Mucosa of stomach (tissue), 1 donor: ENCODE measurements around the gene ZNF215.
"Not testable (repeated sequence)": the region's sequence is repeated elsewhere in the genome, so short reads cannot be mapped to it uniquely, and the experiment has no call there.

Source experiments
- H3K27me3 ChIP-seq: one replicate; pipeline ENCODE4 v1.7.0; 2013; ENCODE audit warnings: mild to moderate bottlenecking, low read length; ENCODE audit not compliant: control insufficient read depth, insufficient read depth
- H3K36me3 ChIP-seq: one replicate; pipeline ENCODE4 v1.7.0; 2013; ENCODE audit warnings: low read length; ENCODE audit not compliant: control insufficient read depth, insufficient read depth
- H3K4me1 ChIP-seq: one replicate; pipeline ENCODE4 v1.7.0; 2013; ENCODE audit warnings: mild to moderate bottlenecking, low read length; ENCODE audit not compliant: control insufficient read depth, insufficient read depth
- H3K4me3 ChIP-seq: one replicate; pipeline ENCODE4 v1.7.0; 2013; ENCODE audit warnings: low read length
- H3K9ac ChIP-seq: one replicate; pipeline ENCODE4 v1.7.0; 2013; ENCODE audit warnings: mild to moderate bottlenecking, low read length, moderate library complexity
- H3K9me3 ChIP-seq: one replicate; pipeline ENCODE4 v1.7.0; 2013; ENCODE audit warnings: mild to moderate bottlenecking, low read length, moderate library complexity; ENCODE audit not compliant: control insufficient read depth
- donor health status: Pancreatic carcinoma.

Gene ZNF215

DNA sequence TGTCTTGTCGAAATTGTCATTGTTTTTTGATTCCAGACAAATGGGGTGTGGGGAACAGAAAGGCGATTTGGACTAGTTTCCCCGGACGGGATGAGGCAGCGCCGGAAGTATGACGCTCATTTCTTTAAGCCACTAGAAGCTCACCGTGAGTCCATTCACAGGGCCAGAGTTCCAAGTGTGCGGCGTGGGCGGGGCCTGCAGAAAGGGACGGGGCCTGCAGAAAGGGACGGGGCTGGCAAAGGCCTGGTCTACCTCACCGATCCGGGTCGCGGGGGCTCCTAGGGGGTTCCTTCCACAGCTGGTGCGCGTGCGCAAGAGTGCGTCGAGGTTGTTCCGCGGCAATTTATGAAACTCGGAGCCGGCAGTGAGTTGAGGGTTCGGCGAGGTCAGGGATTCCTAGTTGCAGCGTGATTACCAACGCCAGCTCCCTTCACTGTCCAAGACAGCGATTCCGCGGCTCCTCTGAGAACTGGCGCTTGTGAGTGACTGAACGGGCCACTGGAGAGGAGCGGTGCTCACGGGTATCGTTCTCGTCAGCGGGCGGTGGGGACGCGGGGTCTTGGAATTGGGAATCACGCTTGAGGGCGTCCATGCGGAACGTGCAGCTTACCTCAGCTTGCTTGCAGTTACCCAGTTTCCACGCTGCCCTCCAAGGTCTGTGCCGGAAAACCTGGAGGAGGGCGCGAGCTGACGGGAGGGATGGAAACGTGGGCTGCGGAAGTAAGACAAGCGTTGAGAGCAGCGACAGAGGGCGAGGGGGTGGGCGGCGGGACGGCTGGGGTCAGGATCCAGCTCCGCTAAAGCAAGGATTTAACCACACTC lies at the start of gene ZNF215:
TSS of gene ZNF215 (plus strand) at position 219 of the 822 bp plus-strand sequence. CDS start 5,847 bp downstream, outside the sequence.
- peak within 1 kb of the TSS; percentile 83 for H3K9ac ChIP-seq
- H3K4me3 ChIP-seq, result peak within 1 kb of the TSS; percentile 77
- no peaks in the 10 kb centered on the region for H3K27me3 ChIP-seq
- H3K9me3 ChIP-seq, result no peaks in the 10 kb centered on the region
- no peaks in the 10 kb centered on the region for H3K36me3 ChIP-seq
- H3K4me1 ChIP-seq, result peaks cover 5% of the 10 kb centered on the region

GRCh38 chr11:6876914-6877313 lies 49.3 kb upstream of the ZNF215 start:
- no peaks in the 10 kb centered on the region for H3K27me3 ChIP-seq
- H3K9me3 ChIP-seq, result no peaks in the 10 kb centered on the region
- no peak overlapping the region for H3K9ac ChIP-seq
- no peaks in the 10 kb centered on the region for H3K4me1 ChIP-seq
- H3K4me3 ChIP-seq, result no peak overlapping the region
- H3K36me3 ChIP-seq, result no peaks in the 10 kb centered on the region

DNA sequence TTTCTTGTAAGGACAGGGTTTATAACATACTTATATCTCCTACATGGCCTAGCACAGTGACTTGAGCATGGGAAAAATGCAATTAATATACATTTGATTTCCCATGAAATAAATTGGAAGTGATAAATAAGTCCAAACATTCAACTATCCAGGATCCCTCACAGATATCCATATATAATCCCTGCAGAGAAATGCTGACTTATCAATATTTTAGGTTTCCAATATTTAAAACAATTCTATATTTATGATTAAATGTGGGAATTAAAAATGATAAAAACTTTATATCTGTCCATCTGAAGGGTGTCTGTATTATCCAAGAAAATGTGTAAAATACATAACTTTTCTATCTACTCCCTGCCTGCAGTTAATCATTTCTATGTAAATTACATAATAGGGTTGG lies 43.5 kb upstream of the ZNF215 start:
- Histone ChIP-seq H3K4me3 (no peak overlapping the region), H3K27me3 (no peaks in the 10 kb centered on the region), H3K36me3 (no peaks in the 10 kb centered on the region), H3K9ac (no peak overlapping the region), H3K9me3 (no peaks in the 10 kb centered on the region), H3K4me1 (no peaks in the 10 kb centered on the region)

- H3K4me1 ChIP-seq, H3K9me3 ChIP-seq, H3K36me3 ChIP-seq, H3K9ac ChIP-seq, H3K27me3 ChIP-seq, H3K4me3 ChIP-seq: not testable (repeated sequence)
These were observed 38.5 kb upstream of the ZNF215 start for GRCh38 chr11:6887711-6888110.

DNA sequence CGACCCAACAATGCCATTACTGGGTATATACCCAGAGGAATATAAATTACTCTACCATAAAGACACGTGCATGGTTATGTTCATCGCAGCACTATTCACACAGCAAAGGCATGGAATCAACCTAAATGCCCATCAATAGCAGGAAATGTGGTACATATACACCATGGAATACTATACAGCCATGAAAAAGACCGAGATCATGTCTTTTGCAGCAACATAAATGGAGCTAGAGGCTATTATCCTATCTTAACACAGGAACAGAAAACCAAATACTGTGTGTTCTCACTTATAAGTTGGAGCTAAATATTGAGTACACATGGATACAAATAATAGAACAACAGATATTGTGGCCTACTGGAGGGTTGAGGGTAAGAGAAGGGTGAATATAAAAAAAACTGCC lies 37.4 kb upstream of the ZNF215 start:
- no peaks in the 10 kb centered on the region for H3K36me3 ChIP-seq
- H3K4me3 ChIP-seq, result no peak overlapping the region
- no peak overlapping the region for H3K9ac ChIP-seq
- no peaks in the 10 kb centered on the region for H3K4me1 ChIP-seq
- no peaks in the 10 kb centered on the region for H3K9me3 ChIP-seq
- H3K27me3 ChIP-seq, result no peaks in the 10 kb centered on the region

- Histone ChIP-seq H3K9ac (no peak overlapping the region), H3K4me3 (no peak overlapping the region), H3K27me3 (no peaks in the 10 kb centered on the region), H3K4me1 (no peaks in the 10 kb centered on the region), H3K36me3 (no peaks in the 10 kb centered on the region), H3K9me3 (no peaks in the 10 kb centered on the region)
These were observed 36.4 kb upstream of the ZNF215 start for GRCh38 chr11:6889835-6890234.

DNA sequence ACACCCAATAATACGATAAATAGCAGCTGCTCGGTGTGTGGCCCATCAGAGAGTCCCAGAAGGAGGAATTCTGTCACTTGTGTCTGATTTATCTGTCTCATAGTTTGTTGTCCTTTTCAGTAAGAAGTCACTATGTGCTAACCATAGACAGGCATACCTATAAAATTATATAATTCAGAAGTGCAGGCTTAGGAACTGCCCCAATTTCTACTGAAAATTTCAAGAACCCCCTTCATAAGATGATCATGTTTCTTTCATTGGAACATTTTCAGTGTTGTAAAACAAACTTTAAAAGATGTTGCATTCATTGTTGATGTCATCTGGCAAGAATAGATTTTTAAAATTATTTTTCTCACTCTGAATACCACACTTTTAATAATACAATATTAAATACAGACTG lies 33.8 kb upstream of the ZNF215 start, which contains the start of gene OR2D2:
TSS of gene OR2D2 (minus strand) at position 101 of the 400 bp plus-strand sequence. CDS start at position 101, 0 bp downstream.
- Histone ChIP-seq H3K9ac (no peak within 1 kb of the TSS), H3K27me3 (no peaks in the 10 kb centered on the region), H3K9me3 (no peaks in the 10 kb centered on the region), H3K4me3 (no peak within 1 kb of the TSS), H3K36me3 (no peaks in the 10 kb centered on the region), H3K4me1 (no peaks in the 10 kb centered on the region)

- Histone ChIP-seq H3K27me3 (no peaks in the 10 kb centered on the region), H3K9me3 (no peaks in the 10 kb centered on the region), H3K9ac (no peak overlapping the region), H3K4me1 (no peaks in the 10 kb centered on the region), H3K4me3 (no peak overlapping the region), H3K36me3 (no peaks in the 10 kb centered on the region)
These were observed 32.1 kb upstream of the ZNF215 start for GRCh38 chr11:6894097-6894496.

GRCh38 chr11:6895010-6895409 lies 31.2 kb upstream of the ZNF215 start:
- no peaks in the 10 kb centered on the region for H3K4me1 ChIP-seq
- H3K4me3 ChIP-seq, result no peak overlapping the region
- no peaks in the 10 kb centered on the region for H3K27me3 ChIP-seq
- H3K9ac ChIP-seq, result no peak overlapping the region
- H3K36me3 ChIP-seq, result no peaks in the 10 kb centered on the region
- H3K9me3 ChIP-seq, result no peaks in the 10 kb centered on the region

DNA sequence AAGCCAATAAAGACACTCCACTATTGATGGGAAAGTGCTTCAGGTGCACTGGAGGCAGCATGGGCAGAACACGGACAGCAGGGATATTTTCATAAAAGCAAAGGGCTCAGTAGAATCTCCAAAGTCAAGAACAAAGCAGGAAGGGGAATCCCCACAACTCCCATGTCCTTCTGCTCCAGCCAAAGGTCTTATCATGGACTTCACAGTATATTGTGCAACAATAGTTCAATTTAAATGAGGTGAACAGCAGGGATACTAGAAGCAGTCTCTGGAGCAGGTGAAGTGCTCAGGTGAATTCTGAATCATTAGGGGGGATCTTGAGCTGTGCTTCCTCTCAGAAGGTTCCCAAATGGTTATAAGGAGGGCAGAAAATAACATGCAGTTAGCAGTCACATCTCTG lies 27.3 kb upstream of the ZNF215 start:
- Histone ChIP-seq H3K27me3 (no peaks in the 10 kb centered on the region), H3K9ac (no peak overlapping the region)

GRCh38 chr11:6900327-6900999 lies 25.8 kb upstream of the ZNF215 start:
- Histone ChIP-seq H3K4me1 (no peaks in the 10 kb centered on the region), H3K27me3 (no peaks in the 10 kb centered on the region), H3K9me3 (no peaks in the 10 kb centered on the region), H3K4me3 (no peak overlapping the region), H3K9ac (no peak overlapping the region), H3K36me3 (no peaks in the 10 kb centered on the region)

More for the DNA sequence above, 27.3 kb upstream of the ZNF215 start:
- Histone ChIP-seq H3K36me3 (no peaks in the 10 kb centered on the region), H3K4me1 (no peaks in the 10 kb centered on the region), H3K4me3 (no peak overlapping the region), H3K9me3 (no peaks in the 10 kb centered on the region)

GRCh38 chr11:6904804-6905203 lies 21.4 kb upstream of the ZNF215 start:
- H3K36me3 ChIP-seq, H3K4me3 ChIP-seq, H3K27me3 ChIP-seq, H3K9me3 ChIP-seq, H3K4me1 ChIP-seq, H3K9ac ChIP-seq: not testable (repeated sequence)
